ENCODE measurements around the gene TULP3.

TULP3 gene

DNA sequence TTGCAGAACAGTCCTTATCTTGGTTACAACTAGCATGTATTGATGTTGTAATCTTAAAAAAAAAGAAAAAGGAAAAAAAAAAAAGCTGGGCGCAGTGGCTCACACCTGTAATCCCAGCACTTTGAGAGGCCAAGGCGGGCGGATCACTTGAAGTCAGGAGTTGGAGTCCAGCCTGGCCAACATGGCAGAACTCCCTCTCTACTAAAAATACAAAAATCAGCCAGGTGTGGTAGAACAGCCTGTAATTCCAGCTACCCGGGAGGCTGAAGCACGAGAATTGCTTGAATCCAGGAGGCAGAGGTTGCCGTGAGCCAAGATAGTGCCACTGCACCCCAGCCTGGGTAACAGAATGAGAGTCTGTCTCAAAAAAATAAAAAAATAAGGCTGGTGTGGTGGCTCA lies 42.9 kb downstream of the TULP3 start:
- no peak for DNase-seq

DNA sequence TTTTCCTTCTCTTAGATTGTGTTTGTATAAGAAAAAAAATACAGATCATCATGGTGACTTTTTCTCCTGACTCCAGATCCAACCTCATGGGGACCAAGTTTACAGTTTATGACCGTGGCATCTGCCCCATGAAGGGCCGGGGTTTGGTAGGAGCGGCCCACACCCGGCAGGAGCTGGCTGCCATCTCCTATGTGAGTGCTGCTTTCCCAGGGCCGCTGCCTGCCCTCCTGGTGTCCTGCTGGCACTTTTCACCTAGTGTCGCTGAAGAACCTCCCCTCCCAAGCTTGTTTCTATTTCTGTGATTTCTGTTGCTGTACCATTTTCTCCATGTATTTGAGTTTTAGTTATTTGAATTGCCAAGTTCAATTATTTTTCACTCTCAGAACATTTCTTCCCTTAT lies 43.7 kb downstream of the TULP3 start:
- DNase-seq = no peak

DNA sequence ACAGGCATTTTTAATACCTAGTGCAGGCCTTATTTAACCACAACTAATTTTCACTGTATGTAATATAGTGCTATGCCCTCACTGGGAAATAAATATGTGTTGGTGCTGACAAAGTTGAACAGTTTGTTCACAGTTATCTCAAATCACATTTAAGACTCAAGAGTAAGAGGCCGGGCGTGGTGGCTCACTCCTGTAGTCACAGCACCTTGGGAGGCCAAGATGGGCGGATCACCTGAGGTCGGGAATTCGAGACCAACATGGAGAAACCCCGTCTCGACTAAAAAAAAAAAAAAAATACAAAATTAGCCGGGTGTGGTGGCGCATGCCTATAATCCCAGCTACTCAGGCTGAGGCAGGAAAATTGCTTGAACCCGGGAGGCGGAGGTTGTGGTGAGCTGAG lies 45.6 kb downstream of the TULP3 start:
- no peak for DNase-seq

DNA sequence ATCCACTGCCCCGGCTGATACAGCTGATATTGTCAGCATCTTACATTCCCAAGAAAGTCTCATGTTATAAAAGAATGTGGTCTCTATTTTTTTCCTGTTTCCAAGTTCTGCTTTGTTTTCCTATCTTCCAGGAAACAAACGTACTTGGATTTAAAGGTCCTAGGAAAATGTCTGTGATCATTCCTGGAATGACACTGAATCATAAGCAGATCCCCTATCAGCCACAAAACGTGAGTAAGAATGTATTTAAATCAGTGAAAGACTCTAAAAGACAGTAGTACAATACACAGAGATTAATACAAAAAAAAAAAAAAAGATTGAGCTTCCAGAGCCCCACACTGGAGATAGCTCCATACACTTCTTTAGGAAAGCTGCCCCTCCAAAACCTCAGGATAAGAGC lies 46.8 kb downstream of the TULP3 start:
- DNase-seq = no peak

DNA sequence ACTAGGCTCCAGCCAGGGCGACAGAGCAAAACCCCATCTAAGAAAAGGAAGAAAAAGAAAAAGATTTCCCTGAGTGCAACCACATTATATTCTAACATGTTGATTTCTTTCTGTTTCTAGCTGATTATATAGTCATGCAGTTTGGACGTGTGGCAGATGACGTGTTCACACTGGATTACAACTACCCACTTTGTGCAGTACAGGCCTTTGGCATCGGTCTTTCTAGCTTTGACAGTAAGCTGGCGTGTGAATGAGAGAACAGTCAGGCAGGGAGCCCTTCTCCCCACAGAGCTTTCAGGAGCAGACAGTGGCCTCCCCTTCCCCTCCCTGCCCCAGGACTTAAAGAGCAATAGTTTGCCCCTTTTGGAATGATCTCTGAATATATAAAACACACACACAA lies 48.5 kb downstream of the TULP3 start:
- DNase-seq = no peak

DNA sequence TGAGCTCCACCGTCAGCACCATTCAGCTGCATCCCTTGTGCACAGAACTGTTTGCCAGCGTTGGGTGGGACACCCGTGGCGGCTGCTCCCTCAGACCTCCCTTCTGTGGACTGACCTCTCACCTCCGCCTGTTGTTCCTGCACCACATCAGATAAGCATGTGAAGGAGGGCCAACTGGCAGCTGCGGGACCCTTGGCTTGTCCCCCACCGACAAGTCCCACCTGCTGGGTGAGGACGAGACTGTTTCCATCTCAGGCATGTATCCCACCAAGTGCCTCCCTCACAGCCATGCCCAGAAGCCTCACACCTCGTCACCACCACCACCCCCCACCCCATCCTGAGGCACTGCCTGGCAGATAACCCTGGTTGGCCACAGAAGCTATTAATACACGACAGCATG lies 49.9 kb downstream of the TULP3 start:
- no peak for DNase-seq

DNA sequence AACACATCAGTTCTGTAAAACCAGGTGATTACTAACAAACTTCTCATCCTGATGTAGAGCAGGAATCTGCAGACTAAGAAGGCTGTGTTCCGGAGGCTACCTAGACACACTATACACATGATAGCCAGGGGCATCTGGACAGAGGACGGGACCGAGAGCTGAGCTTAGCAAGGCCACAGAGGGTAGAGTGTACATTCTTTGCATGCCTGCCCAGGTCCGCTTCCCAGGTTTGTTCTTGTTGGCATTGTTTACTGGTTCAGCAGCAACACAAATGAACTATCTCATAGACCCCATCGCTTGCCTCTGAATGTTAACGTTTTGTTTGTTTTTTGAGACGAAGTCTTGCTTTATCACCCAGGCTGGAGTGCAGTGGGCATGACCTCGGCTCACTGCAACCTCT lies 50.8 kb downstream of the TULP3 start:
- DNase-seq = no peak

DNA sequence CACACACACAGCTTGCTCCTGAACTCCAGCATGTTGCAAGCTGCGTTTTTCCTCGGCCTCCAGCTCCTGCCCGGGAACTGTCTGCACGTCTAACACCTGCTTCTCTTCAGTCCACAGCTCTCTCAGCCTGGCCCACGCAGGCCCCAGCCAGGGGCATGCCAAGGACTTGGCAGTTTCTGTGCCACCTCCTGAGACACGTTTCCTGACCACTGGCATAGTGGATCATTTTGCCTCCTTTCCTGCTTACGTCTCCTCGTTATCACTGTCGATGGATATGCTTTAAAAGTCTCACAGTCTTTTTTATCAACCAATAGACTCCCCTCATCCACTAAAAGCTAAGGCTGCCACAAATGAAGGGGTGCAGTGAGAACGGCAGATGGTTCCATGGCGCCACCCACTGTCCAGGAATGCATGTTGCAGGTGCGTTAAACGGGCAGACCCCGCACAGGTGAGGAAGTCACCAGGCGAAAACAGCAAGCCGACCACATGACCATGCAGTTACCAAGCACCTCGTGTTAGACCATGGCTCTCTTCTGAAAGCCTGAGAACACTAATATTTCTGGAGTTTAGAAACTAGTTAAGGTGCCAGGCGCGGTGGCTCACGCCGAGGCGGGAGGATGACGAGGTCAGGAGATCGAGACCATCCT lies 53.8 kb downstream of the TULP3 start:
- no peak for DNase-seq

DNA sequence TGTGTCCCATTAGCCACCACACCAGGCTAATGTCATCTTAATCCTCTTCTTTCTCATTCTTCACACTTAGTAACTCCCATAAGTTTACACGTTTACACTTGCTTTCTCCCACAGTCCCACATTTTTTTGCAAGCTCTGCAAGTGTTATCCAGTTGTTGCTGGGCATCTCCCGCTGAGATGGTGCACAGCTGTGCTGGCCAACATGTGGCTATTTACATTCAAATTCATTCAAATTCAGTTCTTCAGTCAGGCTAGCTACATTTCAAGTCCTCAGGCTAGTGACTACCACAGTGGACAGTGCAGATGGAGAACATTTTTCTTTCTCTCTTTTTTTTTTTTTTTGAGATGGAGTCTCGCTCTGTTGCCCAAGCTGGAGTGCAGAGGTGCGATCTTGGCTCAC lies 58.7 kb downstream of the TULP3 start:
- DNase-seq = no peak

DNA sequence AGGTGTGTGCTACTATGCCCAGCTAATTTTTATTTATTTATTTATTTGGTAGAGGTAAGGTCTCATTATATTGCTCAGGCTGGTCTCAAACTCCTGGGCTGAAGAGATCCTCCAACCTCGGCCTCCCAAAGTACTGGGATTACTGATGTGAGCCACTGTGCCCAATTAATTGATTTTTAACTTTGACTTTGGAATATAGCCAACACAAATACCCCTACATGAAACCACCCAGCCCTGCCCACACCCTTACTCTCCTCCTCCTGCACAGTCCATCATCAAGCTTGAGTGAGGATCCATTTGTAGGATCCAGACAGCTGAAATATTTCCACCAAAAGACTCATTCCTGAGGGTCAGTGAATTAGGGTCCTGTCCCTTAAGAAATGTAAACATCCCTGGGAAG lies 65.2 kb downstream of the TULP3 start:
- DNase-seq = no peak

DNA sequence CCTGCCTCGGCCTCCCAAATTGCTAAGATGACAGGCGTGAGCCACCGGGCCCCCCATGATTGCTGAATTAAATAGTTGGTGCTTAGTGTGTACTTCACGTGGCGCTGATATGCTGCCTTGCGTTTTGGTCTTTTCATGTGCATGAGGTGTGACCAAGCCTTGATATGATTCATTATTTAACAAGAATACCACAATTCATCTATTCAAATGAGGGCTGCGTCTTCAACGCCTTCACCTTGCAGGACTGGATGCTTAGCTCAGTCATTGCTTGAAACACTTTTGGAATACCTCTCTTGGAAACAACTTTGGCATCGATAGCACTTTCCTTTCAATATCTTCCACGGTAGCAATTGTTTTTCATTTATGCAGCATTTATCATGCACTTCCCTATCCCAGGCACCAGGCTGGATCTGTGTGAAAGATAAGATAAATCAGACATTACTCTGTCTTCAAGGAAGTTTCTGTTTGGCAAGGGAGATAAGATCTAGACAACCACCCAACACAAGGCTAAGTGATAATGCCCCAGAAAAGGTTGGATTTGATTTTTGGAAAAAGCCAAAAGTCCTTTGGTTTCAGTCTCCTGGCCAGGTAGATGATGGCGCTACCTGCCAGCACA lies 67.2 kb downstream of the TULP3 start:
- no peak for DNase-seq

DNA sequence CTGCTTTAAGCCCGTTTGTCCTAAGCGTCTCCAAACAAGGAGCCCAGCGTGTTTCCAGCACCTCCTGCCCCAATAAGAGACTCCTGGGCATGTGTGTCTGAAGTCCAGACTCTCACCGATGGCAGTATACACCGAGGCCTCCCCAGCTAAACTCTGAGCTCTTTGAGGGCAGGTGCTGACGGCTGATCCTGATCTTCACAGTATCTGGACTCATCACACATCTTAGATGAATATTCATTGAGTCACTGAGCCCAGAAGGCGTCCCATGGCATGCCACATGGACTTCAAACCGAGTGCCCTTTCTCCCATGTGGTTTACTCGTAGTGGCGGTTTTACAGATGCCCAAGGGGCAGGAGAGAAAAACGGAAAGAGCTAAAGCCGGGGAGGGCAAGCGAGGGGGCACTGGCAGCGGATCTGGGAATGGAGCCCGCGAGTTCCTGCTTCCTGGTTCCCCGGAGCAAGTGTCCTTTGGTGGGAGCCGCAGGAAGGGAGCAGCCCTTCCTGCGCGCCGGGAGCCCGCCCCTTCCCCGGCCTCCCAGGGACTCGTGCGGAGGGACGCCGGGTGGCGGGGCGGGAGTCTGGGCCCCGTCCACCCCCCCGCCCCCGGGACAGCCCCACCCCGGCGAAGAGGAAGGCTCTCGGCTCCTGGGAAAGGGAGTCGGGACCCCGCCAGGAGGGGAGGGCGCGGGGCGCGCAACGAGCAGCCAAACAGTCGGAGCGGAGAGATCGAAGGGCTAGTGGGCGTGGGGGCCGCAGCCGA lies 67.9 kb downstream of the TULP3 start:
- DNase-seq = no peak

DNA sequence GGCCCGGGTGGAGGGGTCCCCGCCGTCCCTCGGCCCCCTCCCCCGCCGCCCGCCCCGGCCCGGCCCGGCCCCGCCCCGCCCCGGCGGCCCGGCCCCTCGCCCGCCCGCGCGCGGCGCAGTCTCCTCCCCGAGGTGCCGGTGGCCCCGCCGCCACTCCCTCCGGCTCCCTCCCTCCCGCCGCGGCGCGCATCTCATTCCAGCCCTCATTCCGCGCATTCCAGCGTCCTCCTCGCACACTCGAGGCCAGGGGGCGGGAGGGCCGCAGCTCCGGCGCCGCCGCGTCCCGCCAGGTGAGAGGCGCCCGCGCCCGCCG lies 68.5 kb downstream of the TULP3 start, which contains the start of gene TEAD4:
TSS of gene TEAD4 (plus strand) at position 206 of the 313 bp plus-strand sequence.
- no peak for DNase-seq

DNA sequence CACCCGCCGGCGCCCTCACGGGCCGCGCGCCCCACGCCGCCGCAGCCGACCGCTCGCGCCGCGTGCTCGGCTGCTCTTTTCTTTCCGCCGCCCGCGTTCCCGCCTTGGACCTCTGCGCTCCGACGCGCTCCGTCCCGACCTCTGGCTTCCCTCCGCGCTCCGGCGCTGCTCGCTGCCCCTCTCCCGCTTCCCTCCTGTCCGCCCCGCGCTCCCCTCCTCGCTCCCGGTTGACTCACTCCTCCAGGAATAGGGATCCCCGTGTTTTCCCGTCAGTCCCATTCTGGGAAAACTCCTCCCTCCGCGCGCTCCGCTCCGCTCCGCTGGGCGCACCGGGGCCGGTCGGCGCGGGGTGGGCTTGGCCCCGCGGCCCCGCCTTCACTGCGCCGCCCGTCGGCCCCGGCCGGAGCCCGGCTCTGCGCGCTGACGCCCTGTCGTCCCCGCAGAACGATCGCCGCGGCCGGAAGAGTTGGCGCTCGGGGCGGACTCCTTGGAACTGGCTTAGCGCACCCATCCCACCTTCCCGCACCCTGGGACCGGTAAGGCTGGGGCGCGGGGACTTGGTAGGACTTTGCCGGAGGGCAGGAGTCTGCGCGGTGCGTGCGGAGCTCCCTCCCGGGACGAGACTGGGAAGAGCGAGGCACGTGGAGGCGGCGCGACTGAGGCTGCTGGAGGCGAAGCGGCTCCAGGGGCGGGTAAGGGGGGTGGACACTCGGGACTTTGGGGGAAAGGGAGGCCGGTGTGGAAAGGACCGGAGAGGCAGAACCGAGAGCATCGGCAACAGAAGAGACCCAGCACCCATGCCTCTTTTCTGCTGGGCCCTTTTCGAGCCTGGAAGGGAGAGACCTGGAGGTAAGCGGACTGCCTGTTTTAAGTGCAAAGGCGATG lies 69.1 kb downstream of the TULP3 start:
- no peak for DNase-seq

DNA sequence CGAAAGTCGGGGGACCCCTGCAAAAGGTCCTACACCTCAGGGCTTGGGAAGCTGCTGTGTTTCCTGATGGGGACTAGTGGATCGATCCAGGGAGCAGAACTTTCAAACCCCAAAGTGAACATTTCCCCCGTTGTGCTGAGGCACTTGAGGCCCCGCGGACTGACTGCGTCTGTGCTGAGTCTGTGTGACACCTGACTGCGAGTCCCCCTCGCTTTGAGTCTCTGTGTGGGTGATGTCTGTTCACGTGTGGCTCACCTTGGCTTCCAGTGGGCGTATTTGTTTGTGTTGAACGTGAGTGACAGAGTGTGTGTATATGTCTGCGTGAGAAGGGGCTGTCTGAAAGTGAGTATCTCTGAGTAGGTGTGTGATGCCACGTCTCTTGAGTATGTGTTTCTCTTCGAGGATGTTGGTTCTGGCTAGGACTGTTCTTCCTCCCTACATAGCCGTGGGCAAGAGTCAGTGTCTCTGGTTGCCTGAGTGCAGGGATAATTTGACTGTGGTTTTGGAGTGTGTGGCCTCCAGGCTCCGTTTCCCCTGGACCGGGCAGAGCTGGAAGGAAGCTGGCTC lies 69.8 kb downstream of the TULP3 start:
- DNase-seq = no peak

DNA sequence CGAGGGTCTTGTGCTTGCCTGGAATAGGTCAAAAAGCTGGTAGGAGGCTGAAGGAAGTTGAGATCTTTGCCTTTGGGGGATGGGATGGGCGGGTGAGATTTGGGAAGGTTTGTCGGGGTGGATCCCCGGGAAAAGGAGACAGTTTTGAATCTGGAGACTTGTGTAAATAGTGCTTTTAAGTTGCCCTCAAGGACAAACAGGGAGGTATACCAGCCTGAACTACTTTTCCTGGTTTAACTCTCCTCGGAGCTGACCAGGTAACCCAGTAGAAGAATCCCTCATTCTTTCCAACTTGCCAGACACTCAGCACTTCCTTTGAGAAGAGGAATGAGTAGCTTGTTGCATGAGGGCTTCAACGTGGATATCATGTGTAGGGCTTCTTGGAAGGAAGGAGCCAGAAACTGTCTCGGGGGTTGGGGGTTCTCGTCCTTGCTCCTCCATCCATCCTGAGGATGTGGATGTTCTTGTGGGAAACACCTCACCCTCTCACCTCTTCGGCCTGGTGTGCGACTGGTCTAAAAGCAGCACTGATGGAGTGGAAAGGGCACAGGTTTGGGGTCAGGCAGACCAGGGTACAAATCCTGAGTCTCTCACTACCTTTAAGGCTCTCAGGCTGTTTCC lies 70.4 kb downstream of the TULP3 start:
- no peak for DNase-seq

DNA sequence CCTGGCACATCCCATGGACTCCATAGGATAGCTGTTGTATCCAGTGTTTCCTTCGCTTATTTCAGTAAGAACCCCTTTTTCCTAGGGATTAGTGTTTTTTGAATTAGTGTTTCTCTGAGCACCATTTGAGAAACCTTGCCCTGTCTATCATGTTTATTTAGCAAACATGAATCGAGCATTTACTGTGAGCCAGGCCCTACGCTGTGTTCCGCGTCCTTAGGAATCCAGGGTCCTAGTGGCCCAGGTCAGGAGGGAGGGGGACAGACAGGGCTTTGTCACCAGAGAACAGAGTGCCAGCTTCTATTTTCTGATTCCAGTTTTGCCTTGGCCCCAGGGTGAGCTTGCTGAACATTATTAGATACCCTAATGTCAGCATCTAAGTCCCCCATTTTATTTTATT lies 71.0 kb downstream of the TULP3 start:
- DNase-seq = no peak

DNA sequence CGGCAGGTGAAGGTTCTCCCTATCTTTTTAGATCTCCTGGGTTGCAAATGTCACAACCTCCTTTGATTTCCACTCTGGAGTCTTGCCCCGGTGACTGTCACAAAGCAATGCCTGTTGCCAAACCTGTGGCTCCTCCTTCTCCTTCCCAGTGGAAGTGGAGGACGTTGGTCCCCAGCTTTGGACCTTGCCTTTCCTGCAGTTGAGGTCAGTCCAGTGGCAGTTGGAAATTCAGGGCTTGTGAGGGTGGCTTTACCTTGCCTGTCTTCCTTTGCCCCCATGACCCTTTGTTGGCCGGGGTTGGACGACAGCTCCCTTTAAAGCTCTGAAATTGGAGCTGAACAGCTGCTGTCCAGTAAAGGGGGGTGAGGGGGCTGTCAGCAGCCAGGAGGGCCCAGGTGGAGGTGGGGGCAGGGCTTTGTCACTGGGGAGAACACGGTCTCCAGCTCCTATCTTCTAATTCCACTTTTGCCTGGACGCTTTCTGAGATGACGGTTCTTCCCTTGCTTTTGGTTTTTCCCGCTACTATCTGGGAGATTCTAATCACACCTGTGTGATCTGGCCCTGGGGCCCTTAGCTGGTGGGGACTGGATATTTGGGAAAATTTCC lies 72.6 kb downstream of the TULP3 start:
- DNase-seq = no peak

DNA sequence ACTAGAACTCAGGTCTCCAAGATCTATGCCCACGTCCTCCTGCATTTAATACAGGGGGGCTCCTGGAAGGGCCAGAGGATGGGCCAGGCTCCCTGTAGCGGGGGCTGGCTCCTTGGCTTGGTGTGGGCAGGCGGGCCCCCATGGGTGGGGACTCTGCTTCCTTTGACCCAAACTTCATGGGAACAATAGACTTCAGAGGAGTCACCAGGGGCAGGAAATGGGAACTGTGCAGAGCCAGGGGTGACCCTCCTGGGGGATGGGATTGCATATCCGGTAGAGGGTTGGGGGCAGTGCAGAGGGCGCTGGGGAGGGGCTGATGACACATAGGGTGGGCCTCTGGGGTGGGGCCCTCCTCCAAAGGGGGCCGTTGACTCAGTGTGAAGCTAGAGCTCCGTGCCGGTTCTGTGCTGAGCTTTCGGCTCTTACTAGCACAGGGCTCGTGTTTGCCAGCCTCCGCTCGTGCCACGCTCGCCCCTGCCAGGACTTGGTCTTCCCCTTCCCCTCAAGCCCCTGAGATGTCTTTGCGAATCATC lies 73.1 kb downstream of the TULP3 start:
- DNase-seq = no peak

DNA sequence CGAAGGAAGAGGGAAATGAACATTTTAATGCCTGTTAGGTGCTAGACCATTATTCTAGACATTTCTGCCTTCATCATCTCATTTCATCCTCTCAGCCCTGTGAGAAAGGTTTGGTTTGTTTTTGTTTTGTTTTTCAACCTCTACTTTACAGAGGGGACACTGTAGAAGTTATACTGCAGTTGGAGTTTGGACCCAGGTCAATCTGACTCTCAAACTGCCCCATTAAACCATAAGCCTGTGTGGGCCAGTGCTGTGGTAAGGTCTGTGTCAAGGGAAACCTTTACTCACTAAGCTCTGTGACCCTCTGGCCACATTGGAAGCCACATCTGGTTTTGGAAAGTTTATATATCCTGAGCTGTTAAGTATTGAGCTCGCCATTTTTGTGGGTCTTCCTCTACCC lies 77.0 kb downstream of the TULP3 start:
- DNase-seq = no peak

DNA sequence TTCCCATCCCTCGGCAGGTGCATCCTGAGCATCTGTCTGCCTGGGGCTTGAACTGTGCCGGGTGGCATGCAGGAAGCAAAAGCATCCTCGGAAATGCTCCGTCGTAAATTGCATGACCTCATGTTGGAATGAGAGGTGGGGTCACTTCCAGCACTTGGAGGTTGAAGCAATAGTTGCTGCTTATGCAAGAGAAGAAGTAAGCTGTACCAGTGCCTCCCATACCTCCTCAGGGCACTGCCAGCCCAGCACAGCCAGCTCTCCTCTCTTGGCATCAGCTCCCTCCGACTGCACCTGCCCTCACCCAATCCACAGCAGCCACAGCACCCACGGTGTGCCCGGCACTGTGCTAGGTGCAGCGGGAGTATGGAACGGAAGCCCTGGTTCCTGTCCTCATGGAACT lies 80.1 kb downstream of the TULP3 start:
- no peak for DNase-seq

DNA sequence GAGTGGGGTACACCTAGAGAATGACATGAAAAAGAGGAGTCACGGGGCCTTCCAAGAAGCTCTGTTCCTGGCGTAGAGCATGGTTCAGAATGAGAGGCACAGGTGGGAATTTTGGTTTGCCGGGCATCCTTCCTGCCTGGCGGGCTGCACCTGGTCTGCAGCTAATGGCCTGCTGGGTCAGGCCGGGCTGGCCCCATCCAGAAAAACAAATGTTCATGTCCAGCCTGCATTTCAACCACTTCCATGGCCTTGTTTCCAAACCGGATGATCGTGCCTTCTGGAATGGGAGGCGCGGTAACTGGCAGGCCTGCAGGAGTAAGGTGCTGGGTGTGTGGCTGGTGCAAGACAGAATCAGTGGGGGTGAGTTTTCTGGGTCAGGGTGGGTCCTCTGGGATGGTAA lies 82.9 kb downstream of the TULP3 start:
- DNase-seq = no peak

All from inflammatory macrophage treated with lipopolysaccharide for 1 hour (primary cell).